Occipital lobe (tissue), 2 donors: ENCODE results near the gene MS4A8. TPM values are rescaled to one million over a fixed set of nuclear protein-coding genes. Genes with fewer than 3 reads are reported as not detected.
"Not testable (repeated sequence)": the region's sequence is repeated elsewhere in the genome, so short reads cannot be mapped to it uniquely, and the experiment has no call there.

Source experiments
- DNase-seq: peaks from one replicate; lab custom pipeline; 2025; lab: John Stamatoyannopoulos, UW
- total RNA-seq: library from RNA; depleted of rRNA; stranded (reverse); fragments of >200 nt; gene quantifications from one replicate; pipeline ENCODE4 v1.2.3, GENCODE V29; 2014

The MS4A8 gene, protein sequence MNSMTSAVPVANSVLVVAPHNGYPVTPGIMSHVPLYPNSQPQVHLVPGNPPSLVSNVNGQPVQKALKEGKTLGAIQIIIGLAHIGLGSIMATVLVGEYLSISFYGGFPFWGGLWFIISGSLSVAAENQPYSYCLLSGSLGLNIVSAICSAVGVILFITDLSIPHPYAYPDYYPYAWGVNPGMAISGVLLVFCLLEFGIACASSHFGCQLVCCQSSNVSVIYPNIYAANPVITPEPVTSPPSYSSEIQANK
- not detected for total RNA-seq

DNA sequence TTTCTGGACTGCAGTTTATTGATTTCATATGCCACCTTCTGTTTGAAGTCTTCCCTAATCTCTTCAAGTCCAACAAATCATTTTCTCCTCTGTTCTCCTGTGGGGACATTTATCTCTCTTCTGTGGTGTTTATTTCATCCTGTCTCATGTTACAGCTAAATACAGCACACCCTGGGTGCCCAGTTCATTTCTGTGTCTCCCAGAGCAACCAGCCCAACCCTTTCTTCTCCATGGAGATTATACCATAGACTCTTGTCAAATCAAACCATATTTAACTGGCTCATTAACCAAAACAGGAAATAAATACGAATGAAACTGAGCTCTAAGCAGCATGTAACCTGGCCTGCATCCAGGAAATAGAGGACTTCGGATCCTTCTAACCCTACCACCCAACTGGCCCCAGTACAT is at the start of gene MS4A8:
MS4A8 (plus strand) TSS at position 329 of the 408 bp plus-strand sequence. CDS start 1,249 bp downstream, outside the sequence.
- no peak for DNase-seq

DNA sequence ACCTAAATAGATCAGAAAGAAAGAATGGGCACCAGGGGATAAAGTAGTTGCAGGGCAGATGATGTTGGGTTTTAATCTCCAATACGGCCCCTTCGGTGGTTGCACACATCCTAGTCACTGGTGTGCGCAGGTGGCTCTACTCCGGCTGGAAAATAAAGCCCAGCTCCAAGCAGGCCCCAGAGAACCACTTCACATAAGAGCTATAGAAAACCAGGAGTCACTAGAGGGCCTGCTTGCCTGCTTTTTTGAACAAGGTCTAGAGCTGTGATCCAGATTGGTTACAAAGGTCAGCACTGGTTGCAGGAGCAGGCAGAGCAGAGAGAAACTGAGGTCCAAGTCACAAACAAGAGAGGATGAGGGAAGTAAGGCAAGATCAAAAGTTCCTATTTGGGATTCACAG is 41.5 kb upstream of the MS4A8 start:
- no peak for DNase-seq

DNA sequence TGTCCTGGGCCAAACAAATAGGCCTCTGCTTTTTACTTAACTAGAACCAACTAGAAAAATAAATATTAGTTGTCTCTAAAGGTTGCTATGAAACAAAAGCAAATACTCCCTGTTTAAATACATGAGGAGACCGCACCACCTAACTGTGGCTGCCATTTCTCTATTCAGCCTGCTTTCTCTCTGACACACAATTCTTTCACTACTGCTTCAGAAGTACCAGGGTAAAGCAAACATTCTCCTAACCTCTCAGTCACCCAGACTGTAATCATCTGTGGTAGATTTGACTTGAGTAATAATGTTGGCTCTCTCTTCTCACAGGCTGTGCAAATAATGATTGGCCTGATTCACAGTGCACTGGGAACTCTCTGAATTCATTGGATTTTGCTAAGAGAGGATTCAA is 41.0 kb upstream of the MS4A8 start:
- DNase-seq: no peak

DNA sequence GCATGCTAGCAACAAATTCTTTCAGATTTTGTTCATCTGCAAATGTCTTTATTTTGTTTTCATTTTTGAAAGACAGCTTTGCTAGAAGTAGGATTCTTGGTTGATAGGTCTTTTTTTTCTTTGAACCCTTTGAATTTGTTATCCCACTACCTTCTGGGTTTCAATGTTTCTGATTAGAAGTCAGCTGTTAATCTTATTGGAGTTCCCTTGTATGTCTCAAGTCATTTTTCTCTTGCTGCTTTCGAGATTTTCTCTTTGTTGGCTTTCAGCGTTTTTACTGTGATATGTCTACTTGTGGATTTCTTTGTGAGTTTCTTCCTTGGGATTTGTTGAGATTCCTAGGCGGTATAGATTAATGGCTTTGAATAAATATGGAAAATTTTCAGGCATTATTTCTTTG is 27.2 kb upstream of the MS4A8 start:
- DNase-seq: no peak

DNA sequence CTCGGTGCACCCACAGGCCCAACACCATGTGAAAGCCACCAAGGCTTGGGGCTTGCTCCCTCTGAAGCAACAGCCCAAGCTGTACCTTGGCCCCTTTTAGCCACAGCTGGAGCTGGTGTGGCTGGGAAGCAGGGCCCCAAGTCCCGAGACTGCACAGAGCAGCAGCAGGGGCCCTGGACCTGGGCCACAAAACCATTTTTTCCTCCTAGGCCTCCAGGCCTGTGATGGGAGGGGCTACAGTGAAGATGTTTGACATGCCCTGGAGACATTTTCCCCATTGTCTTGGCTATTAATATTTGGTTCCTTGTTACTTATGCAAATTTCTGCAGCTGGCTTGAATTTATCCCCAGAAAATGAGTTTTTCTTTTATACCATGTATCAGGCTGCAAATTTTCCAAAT is 21.2 kb upstream of the MS4A8 start:
- DNase-seq: not testable (repeated sequence)

DNA sequence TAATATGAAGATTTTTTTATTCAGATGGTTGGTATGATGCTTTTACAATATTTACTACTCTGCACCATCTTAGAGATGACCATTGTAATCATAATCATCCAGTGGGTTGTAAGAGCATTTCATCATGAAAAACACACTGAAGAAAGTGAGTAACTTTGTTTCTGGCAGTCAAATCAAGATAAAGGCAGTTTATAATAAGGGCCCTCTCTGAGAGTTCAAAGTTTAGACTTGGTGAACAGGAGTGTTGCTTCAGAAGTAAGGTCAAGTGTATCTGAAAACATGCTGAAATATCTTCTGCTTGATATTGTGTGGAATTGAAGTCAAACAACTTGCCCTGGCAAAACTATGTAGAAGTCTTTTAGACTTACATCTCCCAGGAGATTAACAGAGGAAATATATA is 19.5 kb upstream of the MS4A8 start:
- no peak for DNase-seq

DNA sequence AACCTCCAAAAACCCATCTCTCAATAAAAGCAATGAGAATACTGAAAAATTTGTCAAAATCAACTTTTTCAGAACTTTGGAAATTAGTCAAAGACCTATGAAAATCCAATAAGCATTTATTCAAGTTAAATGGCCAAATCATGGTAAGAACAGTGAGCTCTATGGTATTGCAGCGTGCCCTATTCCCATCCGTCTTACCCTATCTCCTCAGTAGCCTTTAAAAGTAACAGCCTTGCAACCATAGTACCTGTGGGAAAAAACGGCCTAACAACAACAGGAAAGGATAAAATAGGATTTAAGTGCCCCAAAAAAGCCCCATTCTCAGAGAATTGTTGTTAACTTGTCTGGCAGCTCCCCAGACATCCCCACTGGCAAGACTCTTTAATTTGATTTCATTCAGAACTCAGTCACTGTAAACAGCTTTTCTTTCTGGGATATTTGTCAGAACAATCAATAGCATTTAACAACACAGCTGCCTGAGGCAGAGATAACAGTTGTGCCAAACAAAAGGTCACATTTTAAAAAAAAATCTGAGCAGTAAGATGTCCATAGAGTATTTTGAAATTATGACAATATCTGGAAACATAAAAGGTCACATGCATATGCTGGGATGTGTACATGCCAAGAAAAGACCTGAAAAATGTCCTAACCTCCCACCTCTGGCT is 18.8 kb upstream of the MS4A8 start:
- DNase-seq: no peak

DNA sequence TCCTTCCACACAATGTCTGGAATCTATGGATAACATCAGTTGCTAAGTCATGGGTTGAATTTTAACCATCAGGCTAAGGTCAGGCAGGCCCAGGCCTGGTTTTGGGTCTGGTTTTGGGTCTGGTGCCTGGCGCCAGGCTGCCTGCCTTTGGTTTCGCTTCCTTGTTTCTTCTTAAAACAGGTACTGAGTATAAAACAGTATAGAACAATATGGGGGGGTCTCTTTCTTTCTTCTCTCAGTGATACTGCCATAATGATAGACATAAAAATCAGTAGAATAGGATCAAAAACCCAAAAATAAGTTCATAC is 14.9 kb upstream of the MS4A8 start:
- DNase-seq: not testable (repeated sequence)

DNA sequence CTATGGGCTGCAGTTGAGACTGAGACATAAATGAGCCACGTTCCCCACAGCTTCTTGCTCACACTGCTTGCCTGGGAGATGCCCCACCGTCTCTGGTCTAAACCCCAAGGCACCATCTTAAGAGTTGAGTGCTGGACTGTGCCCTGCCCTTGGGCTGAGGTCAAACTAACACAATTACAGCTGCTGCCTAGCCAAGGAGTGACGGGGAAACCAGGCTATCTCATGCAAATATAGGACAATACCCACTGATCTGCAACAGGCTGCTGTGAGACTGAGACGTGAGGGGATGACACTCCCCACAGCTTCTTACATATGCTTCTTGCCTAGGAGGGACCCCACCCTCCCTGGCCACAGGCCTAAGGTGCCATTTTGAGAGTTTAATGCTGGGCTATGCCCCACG is 7.8 kb upstream of the MS4A8 start:
- DNase-seq: no peak

DNA sequence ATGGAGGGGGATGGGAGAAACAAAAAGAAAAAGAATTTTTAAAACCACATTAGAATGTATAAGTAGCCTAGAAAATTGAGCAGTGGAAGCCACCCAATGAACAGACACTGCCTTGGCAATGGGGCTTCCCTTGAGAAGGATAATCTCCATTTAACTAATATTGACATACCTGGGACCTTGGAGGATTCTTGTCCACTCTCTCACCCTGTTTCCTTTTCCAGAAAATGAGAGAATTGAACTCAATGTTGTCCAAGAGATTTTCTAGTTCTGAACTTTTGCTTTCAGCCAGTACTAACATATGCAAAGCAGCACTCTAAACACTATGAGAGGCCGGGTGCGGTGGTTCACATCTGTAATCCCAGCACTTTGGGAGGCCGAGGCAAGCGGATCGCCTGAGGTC is 524 bp downstream of the MS4A8 start:
- no peak for DNase-seq

DNA sequence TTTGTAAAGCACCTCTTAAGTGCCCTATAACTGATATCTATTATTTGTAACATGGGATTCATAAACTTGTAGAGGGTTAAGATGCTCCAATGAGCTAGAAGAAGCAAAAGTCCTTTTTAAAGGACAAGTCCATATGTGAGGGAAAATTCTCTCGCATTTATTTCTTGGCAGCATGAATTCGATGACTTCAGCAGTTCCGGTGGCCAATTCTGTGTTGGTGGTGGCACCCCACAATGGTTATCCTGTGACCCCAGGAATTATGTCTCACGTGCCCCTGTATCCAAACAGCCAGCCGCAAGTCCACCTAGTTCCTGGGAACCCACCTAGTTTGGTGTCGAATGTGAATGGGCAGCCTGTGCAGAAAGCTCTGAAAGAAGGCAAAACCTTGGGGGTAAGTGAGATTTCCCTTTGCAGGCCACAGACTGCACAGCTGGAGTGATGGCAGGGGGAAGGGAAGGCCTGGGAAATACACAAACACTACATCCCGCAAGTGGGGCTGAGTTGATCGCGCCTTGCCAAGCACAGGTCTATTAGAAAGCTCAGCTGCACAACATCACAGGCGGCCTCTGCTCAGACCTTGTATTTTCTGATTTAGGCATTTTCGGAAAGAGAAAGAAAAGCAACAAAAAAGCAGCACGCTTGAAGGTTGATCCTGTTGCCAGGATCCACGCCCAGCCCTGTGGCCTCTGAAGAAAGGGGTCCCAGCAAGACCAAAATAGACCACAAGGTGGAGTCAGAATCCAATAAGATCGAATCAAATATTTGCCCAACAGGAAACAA is 1.5 kb downstream of the MS4A8 start:
- no peak for DNase-seq

DNA sequence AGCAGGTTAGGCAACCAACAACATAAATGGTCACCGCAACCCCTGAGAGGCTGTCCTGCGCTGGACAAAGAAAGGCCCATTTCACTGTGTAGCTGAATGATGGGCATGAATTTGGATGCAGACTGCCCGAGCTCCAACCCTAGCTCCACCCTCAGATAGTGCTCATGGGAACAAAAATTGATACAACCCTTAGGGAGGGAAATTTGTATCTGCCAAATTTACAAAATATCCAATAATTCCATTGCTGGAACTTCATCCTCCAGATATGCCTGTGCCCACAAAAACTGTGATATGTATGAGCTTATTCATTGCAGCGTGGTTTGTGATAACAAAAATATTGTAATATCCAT is 2.0 kb downstream of the MS4A8 start:
- no peak for DNase-seq

DNA sequence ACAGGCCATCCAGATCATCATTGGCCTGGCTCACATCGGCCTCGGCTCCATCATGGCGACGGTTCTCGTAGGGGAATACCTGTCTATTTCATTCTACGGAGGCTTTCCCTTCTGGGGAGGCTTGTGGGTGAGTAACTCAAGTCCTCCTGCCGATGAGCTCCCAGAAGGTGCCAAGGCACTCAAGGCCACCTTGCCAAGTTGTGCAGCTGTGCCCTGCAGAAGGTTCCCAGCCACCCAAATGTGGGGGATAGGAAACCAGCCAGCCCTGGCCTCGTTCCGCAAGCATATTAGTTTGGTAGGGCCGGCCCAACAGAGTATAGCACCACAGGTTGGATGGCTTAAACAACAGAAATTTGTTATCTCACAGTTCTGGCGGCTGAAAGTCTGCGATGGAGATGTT is 4.0 kb downstream of the MS4A8 start:
- DNase-seq: no peak

DNA sequence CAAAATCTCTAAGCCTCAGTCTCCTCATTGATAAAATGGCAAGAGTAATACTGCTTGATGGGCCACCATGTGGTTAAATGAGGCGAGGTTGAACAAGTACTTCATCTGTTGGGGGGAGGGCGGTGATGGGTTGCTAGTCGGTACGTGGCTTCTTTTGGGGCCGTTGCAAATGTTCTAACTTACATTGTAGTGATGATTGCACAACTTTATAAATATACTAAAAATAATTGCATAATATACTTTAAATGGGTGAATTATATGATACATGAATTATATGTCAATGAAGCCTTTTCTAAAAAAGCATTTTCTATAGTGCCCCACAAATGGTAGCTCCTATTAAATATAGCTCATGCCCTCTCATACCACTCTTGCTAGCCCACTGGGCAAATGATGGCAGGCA is 6.5 kb downstream of the MS4A8 start:
- no peak for DNase-seq

DNA sequence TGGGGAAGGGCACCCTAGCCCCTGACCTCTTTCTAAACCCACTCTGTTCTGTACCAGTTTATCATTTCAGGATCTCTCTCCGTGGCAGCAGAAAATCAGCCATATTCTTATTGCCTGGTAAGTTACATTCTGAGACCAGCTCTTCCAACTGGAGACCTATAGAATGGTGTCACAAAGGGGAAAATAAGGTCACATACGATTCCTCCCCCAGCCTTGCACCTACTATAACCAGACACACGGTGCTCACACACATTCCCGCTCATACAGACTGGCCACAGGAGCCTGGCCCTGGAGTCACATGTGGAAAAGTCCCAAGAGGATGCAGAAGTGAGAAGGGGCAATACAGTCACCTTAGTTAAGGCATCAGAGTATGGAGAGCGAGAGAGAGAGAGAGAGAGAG is 7.5 kb downstream of the MS4A8 start:
- no peak for DNase-seq

DNA sequence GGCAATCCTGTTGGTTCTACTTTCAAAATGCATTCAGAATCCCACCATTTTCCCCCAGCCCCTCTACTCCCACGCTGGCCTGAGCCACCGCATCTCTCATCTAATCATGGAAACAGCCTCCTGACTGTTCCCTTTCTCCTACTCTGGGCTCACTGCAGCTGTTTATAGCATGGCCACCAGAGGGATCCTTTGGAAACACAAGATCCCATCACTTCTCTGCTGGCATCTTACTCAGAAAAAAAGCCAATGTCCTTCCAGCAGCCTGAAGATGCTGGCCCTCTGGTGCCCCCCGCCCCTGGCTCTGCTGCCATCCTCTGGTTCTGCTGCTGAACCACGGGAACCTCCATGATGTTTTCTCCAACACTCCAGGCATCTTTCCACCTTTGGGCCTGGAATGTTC is 11.1 kb downstream of the MS4A8 start:
- DNase-seq: no peak

DNA sequence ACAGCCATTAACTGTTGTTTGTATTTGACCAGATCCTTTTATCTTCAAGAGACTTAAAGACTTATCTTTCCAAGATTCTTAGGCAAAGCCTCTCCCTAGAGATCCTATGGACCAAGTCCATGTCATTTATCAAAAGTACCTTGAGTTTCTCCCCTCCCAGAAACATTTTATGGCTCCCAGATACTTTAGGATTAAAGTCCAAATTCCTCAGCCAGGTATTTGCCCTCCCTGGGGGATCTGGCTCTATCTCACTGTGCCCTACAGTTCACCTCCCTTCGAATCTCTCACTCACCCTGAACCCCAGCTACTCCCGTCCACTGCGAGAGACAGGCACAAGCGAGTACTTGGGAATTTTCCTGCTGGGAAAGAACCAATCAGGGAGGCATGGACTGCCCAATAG is 11.9 kb downstream of the MS4A8 start:
- DNase-seq: no peak

DNA sequence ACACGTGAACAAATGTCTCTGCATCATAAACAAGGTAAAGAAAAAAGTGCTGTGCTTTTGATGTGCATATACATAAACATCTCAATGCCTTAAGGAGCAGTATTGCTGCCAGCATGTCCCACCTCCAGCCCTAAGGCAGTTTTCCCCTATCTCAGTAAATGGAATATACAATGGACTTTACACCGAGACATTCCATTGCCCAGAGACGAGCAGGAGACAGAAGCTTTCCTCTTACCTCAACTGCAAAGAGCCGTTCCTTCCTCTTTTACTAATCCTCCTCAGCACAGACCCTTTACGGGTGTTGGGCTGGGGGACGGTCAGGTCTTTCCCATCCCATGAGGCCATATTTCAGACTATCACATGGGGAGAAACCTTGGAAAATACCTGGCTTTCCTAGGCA is 14.0 kb downstream of the MS4A8 start:
- not testable (repeated sequence) for DNase-seq

DNA sequence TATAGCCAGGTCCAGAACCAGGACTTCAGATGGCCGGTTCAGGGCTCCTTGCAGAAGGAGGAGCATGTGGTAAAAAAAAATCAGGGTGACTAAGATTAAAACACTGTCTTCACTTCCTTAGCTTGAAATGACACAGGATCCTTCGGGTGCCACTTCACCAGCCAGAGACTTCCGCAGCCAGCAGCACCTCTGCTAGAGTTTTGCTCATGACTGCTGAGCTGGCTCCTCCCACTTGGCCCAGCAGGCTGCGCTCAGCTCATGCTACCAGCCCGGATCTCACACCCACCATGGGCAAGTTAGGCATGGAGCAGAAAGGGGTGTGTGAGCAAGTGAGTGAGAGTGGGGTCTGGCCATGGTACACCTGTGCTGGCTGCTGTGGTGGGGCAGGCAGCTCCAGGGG is 18.5 kb downstream of the MS4A8 start:
- no peak for DNase-seq

DNA sequence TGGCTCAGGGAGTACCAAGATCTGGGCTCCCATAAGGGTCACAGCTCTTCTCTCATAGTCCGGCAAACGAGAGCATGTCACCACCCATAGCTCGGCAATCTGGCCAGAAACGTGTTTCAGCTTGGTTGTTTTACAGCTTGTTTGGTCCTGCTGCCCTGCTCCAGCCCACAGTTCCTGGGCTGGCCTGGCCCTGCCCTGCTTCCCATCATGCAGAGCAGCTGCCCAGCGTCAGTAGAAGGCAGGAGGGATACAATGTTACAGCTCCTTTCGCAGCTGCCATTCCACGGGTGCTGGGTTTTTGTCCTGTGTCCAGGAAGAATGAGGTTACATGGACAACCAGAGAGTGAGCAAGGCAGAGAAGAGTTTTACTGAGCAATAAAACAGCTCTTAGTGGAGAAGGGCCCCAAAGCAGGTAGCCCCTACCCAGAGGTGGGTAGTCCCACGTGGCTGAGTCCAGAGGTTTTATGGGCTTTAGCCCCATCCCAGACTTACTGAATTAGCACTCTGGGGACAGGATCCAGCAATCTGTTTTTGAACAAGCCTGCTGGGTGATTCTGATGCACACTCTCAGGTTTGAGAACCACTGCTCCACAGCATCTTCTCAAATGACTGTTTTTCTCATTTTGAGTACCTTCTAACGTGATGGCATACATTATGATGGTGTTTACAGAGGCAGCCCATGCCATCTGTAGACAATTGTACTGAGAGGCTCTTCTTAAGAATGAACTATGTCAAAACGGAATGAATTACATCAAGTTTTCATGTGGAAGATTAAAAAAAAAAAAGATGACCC is 19.3 kb downstream of the MS4A8 start:
- DNase-seq: no peak

DNA sequence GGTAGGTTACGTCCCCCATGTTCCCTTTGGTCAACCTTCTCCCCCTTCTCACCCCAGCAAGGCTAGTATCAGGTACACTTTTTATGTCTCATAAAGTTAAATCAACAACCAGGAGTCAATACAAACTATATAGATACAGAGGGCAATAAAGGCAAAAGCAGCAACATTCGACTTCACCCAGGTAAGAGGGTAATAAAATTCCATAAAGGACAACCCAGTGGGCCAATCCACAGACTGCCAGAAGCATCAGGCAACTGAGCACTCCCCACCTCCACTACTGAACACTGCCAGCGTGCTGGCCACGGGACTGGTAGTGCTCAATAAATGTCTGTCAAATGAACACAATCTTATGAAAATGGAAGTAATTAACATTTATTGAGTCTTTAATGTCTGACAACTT is 20.0 kb downstream of the MS4A8 start:
- DNase-seq: no peak

DNA sequence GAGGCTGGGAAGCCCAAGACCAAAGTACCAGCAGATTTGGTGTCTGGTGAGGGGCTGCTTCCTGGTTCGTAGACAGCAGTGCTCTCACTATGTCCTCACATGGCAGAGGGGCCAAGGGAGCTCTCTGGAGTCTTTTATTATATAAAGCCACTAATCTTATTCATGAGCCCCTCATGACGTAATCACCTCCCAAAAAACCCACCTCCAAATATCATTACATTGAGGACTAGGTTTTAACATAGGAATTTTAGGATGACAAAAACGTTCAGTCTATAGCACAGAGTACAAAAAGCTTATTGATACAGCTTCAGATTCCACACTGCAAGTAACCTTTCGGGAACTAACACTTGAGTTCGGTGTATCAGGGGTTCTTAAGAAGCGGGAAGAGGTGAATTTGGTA is 21.0 kb downstream of the MS4A8 start:
- DNase-seq: no peak
